Stimulated activated CD8-positive, alpha-beta memory T cell treated with anti-CD3 and anti-CD28 coated beads, Interleukin-7, amount 100 ng/mL, for 48 hours (primary cell): Measurements from ENCODE around the gene PTPN14.
A peak's percentile ranks its signal among the peaks of the same experiment; 100 is the strongest.

Experiments
- DNase-seq, 2 donors: peaks; one replicate each; pipeline ENCODE4 v3.0.0-alpha.2; 2020; ENCODE audit warnings: low read depth in 1 of 2; ENCODE audit errors: extremely low read depth in 1 of 2

Gene PTPN14

GRCh38 chr1:214459895-214460294, 91.5 kb downstream of the PTPN14 start:
- no peak for DNase-seq

GRCh38 chr1:214458541-214458940, 92.9 kb downstream of the PTPN14 start:
- no peak for DNase-seq

GRCh38 chr1:214455971-214456867, 95.2 kb downstream of the PTPN14 start:
- DNase-seq: no peak

GRCh38 chr1:214455479-214455878, 95.9 kb downstream of the PTPN14 start:
- DNase-seq: no peak

- no peak for DNase-seq
Measured at GRCh38 chr1:214454569-214455396, 96.6 kb downstream of the PTPN14 start.

- DNase-seq: no peak
Measured at GRCh38 chr1:214453109-214453722, 98.2 kb downstream of the PTPN14 start.

GRCh38 chr1:214452152-214452784, 99.1 kb downstream of the PTPN14 start:
- no peak for DNase-seq

GRCh38 chr1:214451596-214451995, 99.8 kb downstream of the PTPN14 start:
- peak in 1 of 2 donors; percentile 63 for DNase-seq

- DNase-seq: no peak
Measured at GRCh38 chr1:214449371-214449770, 102.0 kb downstream of the PTPN14 start.

GRCh38 chr1:214448536-214448935, 102.9 kb downstream of the PTPN14 start:
- DNase-seq: no peak

GRCh38 chr1:214447557-214447871, 103.9 kb downstream of the PTPN14 start:
- no peak for DNase-seq

- DNase-seq: no peak
Measured at GRCh38 chr1:214446772-214447556, 104.4 kb downstream of the PTPN14 start.

- DNase-seq: no peak
Measured at GRCh38 chr1:214445831-214446614, 105.4 kb downstream of the PTPN14 start.

GRCh38 chr1:214445199-214445598, 106.2 kb downstream of the PTPN14 start:
- no peak for DNase-seq

- no peak for DNase-seq
Measured at GRCh38 chr1:214444182-214444939, 107.0 kb downstream of the PTPN14 start.

- DNase-seq: no peak
Measured at GRCh38 chr1:214441119-214441518, 110.3 kb downstream of the PTPN14 start.

GRCh38 chr1:214440219-214440965, 111.0 kb downstream of the PTPN14 start:
- DNase-seq: no peak
